Measurements from ENCODE around the gene USP20. TPM values are rescaled to one million over a fixed set of nuclear protein-coding genes. Genes with fewer than 3 reads are reported as not detected.

Gene USP20
- total RNA-seq, 1 donor from 2014 or later = 15.7 TPM

DNA sequence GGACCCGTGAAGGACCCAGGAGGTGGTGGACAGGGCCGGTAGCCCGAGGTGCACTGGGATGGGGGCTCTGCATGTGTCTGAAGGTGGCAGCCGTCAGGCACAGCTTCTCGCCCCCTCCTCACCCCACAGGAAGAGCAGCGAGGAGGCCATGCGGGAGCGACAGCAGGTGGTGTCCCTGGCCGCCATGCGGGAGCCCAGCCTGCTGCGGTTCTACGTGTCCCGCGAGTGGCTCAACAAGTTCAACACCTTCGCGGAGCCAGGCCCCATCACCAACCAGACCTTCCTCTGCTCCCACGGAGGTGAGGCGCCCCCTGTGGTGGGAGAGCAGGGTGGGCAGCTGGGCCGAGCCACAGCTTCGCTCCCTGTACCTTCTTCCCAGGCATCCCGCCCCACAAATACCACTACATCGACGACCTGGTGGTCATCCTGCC, 39.9 kb downstream of the USP20 start:
- TF ChIP-seq, protein P1, sequence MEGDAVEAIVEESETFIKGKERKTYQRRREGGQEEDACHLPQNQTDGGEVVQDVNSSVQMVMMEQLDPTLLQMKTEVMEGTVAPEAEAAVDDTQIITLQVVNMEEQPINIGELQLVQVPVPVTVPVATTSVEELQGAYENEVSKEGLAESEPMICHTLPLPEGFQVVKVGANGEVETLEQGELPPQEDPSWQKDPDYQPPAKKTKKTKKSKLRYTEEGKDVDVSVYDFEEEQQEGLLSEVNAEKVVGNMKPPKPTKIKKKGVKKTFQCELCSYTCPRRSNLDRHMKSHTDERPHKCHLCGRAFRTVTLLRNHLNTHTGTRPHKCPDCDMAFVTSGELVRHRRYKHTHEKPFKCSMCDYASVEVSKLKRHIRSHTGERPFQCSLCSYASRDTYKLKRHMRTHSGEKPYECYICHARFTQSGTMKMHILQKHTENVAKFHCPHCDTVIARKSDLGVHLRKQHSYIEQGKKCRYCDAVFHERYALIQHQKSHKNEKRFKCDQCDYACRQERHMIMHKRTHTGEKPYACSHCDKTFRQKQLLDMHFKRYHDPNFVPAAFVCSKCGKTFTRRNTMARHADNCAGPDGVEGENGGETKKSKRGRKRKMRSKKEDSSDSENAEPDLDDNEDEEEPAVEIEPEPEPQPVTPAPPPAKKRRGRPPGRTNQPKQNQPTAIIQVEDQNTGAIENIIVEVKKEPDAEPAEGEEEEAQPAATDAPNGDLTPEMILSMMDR (IDR thresholded peaks at IDR 0.05; ENCODE audit: insufficient read depth, low read length, poor library complexity, severe bottlenecking) = no peak
- DNase-seq (ENCODE audit: low read depth) = no peak
- no peaks in the 10 kb centered on the region for H3K27me3 ChIP-seq (ENCODE audit: control insufficient read depth, insufficient read depth, low read length)
- H3K4me3 ChIP-seq (ENCODE audit: low read depth, low read length) = no peak overlapping the region
- H3K36me3 ChIP-seq (ENCODE audit: control insufficient read depth, insufficient read depth, low read length) = peaks cover 1% of the 10 kb centered on the region

DNA sequence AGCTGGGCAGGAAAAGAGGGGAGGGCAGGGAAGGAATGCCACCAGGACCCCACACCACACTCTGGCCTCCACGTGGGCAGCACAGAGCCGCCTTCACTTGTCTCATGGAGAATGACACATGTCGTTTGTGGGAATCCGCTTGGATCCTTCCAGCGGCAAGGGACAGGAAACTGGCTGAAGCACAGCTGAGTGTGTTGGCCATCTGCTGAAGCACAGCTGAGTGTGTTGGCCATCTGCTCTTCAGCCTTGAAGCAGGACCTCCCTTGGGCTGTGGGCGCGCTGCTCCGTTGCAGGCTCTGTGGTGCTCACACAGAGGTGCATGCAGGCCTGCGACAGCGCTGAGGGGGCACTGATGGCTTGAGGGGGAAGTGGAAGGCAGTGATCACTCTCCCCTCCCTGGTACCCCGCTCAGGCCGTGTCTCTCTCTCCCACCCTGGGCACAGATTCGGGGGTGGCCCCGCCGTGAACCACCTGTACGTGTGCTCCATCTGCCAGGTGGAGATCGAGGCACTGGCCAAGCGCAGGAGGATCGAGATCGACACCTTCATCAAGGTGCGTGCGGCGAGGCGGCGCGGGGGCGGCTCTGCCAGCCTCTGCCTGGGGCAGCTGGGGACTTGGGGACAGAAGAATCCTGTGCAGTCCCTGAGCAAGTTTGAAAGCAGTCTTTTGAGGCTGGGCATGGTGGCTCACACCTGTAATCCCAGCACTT, 40.6 kb downstream of the USP20 start:
- no peaks in the 10 kb centered on the region for H3K27me3 ChIP-seq (ENCODE audit: control insufficient read depth, insufficient read depth, low read length)
- H3K36me3 ChIP-seq (ENCODE audit: control insufficient read depth, insufficient read depth, low read length) = peaks cover 1% of the 10 kb centered on the region
- DNase-seq (ENCODE audit: low read depth) = no peak
- H3K4me3 ChIP-seq (ENCODE audit: low read depth, low read length) = no peak overlapping the region
- TF ChIP-seq, protein P1 (IDR thresholded peaks at IDR 0.05; ENCODE audit: insufficient read depth, low read length, poor library complexity, severe bottlenecking) = no peak

DNA sequence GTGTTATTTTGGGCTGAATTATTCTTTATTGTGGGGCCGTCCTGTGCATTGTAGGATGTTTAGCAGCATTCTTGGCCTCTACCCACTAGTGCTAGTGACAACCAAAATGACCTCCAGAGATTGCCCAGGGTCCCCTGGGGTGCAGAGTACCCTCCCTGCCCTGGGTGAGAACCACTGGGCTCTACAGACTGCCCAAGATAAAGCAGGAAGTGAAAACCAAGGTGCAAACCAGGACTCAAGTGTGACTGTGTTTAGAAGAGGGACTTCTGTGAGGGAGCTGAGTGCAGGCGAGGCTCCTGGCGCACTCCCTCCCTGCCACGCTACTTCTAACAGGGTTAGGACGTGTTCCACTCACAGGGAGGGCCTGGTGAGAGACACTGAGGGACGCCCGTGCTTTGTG, 41.6 kb downstream of the USP20 start:
- peaks cover 1% of the 10 kb centered on the region for H3K36me3 ChIP-seq (ENCODE audit: control insufficient read depth, insufficient read depth, low read length)
- TF ChIP-seq, protein P1 (IDR thresholded peaks at IDR 0.05; ENCODE audit: insufficient read depth, low read length, poor library complexity, severe bottlenecking) = no peak
- DNase-seq (ENCODE audit: low read depth) = no peak
- H3K27me3 ChIP-seq (ENCODE audit: control insufficient read depth, insufficient read depth, low read length) = no peaks in the 10 kb centered on the region
- H3K4me3 ChIP-seq (ENCODE audit: low read depth, low read length) = no peak overlapping the region

DNA sequence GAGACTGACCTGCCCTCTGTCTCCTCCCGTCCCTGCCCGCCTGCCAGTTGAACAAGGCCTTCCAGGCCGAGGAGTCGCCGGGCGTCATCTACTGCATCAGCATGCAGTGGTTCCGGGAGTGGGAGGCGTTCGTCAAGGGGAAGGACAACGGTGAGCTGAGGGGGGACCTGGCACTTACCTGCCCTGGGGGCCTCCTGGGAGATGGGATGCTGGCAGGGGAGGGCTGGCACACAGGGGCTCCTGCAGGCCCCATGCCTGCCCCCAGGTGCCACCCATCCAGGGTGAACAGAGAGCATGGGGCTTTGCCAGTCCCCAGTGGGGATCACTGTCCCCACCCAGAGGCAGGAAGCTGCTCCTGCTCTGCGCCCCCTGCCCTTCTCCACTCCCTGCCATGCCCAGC, 43.0 kb downstream of the USP20 start:
- Histone ChIP-seq H3K27me3 (ENCODE audit: control insufficient read depth, insufficient read depth, low read length) (no peaks in the 10 kb centered on the region), H3K36me3 (ENCODE audit: control insufficient read depth, insufficient read depth, low read length) (peaks cover 1% of the 10 kb centered on the region), H3K4me3 (ENCODE audit: low read depth, low read length) (no peak overlapping the region)
- TF ChIP-seq, protein P1 (IDR thresholded peaks at IDR 0.05; ENCODE audit: insufficient read depth, low read length, poor library complexity, severe bottlenecking) = no peak
- no peak for DNase-seq (ENCODE audit: low read depth)

DNA sequence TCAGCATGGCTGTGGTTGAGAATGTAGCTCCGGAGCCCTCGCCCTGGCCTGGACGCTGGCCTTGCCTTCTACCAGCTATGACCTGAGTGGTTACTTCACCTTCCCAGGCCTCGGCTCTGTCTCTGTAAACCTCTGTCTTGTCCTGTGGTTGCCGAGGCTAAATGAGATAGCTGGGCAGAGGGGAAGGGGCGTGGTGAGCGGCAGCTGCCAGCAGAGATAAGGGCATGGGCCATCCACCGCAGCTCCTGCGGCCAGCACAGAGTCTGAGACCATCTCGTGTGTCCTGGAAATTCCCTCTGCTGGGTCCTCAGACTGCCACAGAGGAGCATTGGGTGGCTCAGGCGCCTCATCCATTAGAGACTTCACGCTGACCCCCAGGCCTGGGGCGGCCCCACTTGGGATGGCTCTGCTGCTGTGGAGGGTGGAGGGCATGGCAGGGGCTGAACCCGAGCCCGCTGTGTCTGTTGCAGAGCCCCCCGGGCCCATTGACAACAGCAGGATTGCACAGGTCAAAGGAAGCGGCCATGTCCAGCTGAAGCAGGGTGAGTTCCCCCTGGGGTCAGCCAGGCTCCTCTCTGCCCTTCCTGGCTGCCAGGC, 43.9 kb downstream of the USP20 start:
- peaks cover 1% of the 10 kb centered on the region for H3K36me3 ChIP-seq (ENCODE audit: control insufficient read depth, insufficient read depth, low read length)
- TF ChIP-seq, protein P1 (IDR thresholded peaks at IDR 0.05; ENCODE audit: insufficient read depth, low read length, poor library complexity, severe bottlenecking) = no peak
- no peak for DNase-seq (ENCODE audit: low read depth)
- H3K4me3 ChIP-seq (ENCODE audit: low read depth, low read length) = no peak overlapping the region
- H3K27me3 ChIP-seq (ENCODE audit: control insufficient read depth, insufficient read depth, low read length) = no peaks in the 10 kb centered on the region

Measured in kidney epithelial cell (primary cell).